ENCODE results near the gene OR7G3.

GRCh38 chr19:9156304-9156703, 29.6 kb upstream of the OR7G3 start:
- no peak for TF ChIP-seq POLR2A (IDR thresholded peaks at IDR 0.05)
- TF ChIP-seq CTCF (IDR thresholded peaks at IDR 0.05) = no peak
